ENCODE measurements around the gene ZNF134. TPM values are rescaled to one million over a fixed set of nuclear protein-coding genes. Genes with fewer than 3 reads are reported as not detected.

The ZNF134 gene
- total and polyA plus RNA-seq, 2 donors (not counting 3 experiments of a cell fraction or from before 2014, with no cell fraction given), result 6.4 to 12.3 TPM

- intact Hi-C loops (cut with micrococcal nuclease), result no loop called here
- FAIRE-seq (peak; percentile 71), DNase-seq (ENCODE audit: low read depth, low spot score) (peak; percentile 48)
- H3K9me3 ChIP-seq (replicated peaks; ENCODE audit: control insufficient read depth, insufficient read depth, low read length), result peaks cover 2% of the 10 kb centered on the region
- H3K36me3 ChIP-seq (ENCODE audit: control insufficient read depth in 2 of 2, extremely low read depth in 1 of 2, insufficient read depth in 2 of 2, low read length in 2 of 2), result no peaks in the 10 kb centered on the region
- peak within 1 kb of the TSS in 2 of 3 experiments; percentile 8 to 44 for H3K4me3 ChIP-seq (replicated peaks in 1 of 3; ENCODE audit: insufficient read depth in 1 of 3, low read depth in 1 of 3, low read length in 3 of 3)
- CTCF ChIA-PET, result no interaction called here
- H2AFZ ChIP-seq (ENCODE audit: low read depth, low read length), result peak within 1 kb of the TSS; percentile 54
- no peaks in the 10 kb centered on the region for H3K79me2 ChIP-seq (ENCODE audit: control insufficient read depth, insufficient read depth, low read length)
- H3K9ac ChIP-seq (replicated peaks; ENCODE audit: extremely low read depth, insufficient read depth, low read length), result no peak within 1 kb of the TSS
- dilution Hi-C loops (cut with MboI; ENCODE audit: extremely low pct_ligation_motif_present, low sequenced_read_pairs), result no loop called here
- H3K27me3 ChIP-seq (ENCODE audit: control insufficient read depth in 2 of 2, insufficient read depth in 2 of 2, low read length in 2 of 2), result no peaks in the 10 kb centered on the region
- TF ChIP-seq FOS (IDR thresholded peaks at IDR 0.05; ENCODE audit: borderline replicate concordance, insufficient read depth, low read length) (no peak), POLR2A (IDR thresholded peaks at IDR 0.05; ENCODE audit: low read depth, low read length) (no peak)
- TF ChIP-seq, protein P1, sequence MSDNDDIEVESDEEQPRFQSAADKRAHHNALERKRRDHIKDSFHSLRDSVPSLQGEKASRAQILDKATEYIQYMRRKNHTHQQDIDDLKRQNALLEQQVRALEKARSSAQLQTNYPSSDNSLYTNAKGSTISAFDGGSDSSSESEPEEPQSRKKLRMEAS (IDR thresholded peaks at IDR 0.05; ENCODE audit: insufficient read depth, insufficient read length), result peak; percentile 54
- no peaks in the 10 kb centered on the region for H3K9me1 ChIP-seq (replicated peaks; ENCODE audit: control insufficient read depth, extremely low read depth, insufficient read depth, low read length)
- no peaks in the 10 kb centered on the region for H4K20me1 ChIP-seq (replicated peaks; ENCODE audit: control insufficient read depth, extremely low read depth, insufficient read depth, low read length)
- no TSS peak for BruUV-seq (replicated peaks)
- POLR2A ChIA-PET, result no interaction called here
- peak within 1 kb of the TSS; percentile 32 for H3K4me2 ChIP-seq (ENCODE audit: insufficient read depth, low read length)
- H3K27ac ChIP-seq (ENCODE audit: insufficient read depth, low read depth, low read length), result no peak within 1 kb of the TSS
- H3K4me1 ChIP-seq (ENCODE audit: control insufficient read depth, extremely low read depth, insufficient read depth, low read length), result no peaks in the 10 kb centered on the region
Measured at GRCh38 chr19:57583521-57584416, 30.3 kb upstream of the ZNF134 start, which contains the start of gene ZIK1. Gene ZIK1 (plus strand): TSS chr19:57584145. CDS start chr19:57584357, 212 bp downstream.

DNA sequence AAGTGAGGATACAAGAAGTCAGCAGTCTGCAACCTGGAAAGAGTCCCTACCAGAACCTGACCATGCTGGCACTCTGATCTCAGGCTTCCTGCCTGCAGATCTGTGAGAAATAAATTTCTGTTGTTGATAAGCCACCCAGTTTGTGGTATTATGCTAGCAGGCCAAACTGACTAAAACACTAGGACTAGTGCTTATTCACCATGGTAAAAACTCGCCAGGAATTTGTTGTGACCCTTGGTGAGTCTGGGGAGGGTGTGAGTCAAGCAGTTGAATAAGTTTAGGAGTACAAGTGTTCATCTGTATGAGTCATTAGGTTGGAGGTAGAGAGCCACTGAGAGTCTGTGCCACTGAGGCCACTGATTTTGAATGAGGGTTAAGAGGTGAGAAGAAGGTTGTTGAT is 26.5 kb upstream of the ZNF134 start:
- dilution Hi-C loops (cut with MboI; ENCODE audit: extremely low pct_ligation_motif_present, low sequenced_read_pairs), result no loop called here
- Histone ChIP-seq H3K36me3 (ENCODE audit: control insufficient read depth in 2 of 2, extremely low read depth in 1 of 2, insufficient read depth in 2 of 2, low read length in 2 of 2) (no peaks in the 10 kb centered on the region), H3K4me3 (replicated peaks in 1 of 3; ENCODE audit: insufficient read depth in 1 of 3, low read depth in 1 of 3, low read length in 3 of 3) (no peak overlapping the region), H3K27ac (ENCODE audit: insufficient read depth, low read depth, low read length) (no peak overlapping the region), H2AFZ (ENCODE audit: low read depth, low read length) (no peak overlapping the region), H3K4me1 (ENCODE audit: control insufficient read depth, extremely low read depth, insufficient read depth, low read length) (no peaks in the 10 kb centered on the region), H3K79me2 (ENCODE audit: control insufficient read depth, insufficient read depth, low read length) (no peaks in the 10 kb centered on the region), H3K4me2 (ENCODE audit: insufficient read depth, low read length) (no peak overlapping the region), H3K9me3 (replicated peaks; ENCODE audit: control insufficient read depth, insufficient read depth, low read length) (peaks cover 4% of the 10 kb centered on the region), H3K9ac (replicated peaks; ENCODE audit: extremely low read depth, insufficient read depth, low read length) (no peak overlapping the region), H3K9me1 (replicated peaks; ENCODE audit: control insufficient read depth, extremely low read depth, insufficient read depth, low read length) (no peaks in the 10 kb centered on the region), H4K20me1 (replicated peaks; ENCODE audit: control insufficient read depth, extremely low read depth, insufficient read depth, low read length) (no peaks in the 10 kb centered on the region), H3K27me3 (ENCODE audit: control insufficient read depth in 2 of 2, insufficient read depth in 2 of 2, low read length in 2 of 2) (no peaks in the 10 kb centered on the region)
- BruUV-seq (replicated peaks), result no TSS peak
- CTCF ChIA-PET, result no interaction called here
- POLR2A ChIA-PET, result no interaction called here
- TF ChIP-seq POLR2A (IDR thresholded peaks at IDR 0.05; ENCODE audit: low read depth, low read length) (no peak), GATA2 (IDR thresholded peaks at IDR 0.05; ENCODE audit: insufficient read depth, insufficient read length, low read depth, low read length) (no peak), MYC (IDR thresholded peaks at IDR 0.05; ENCODE audit: low read depth, low read length) (no peak), FOS (IDR thresholded peaks at IDR 0.05; ENCODE audit: borderline replicate concordance, insufficient read depth, low read length) (no peak), POLR2AphosphoS5 (IDR thresholded peaks at IDR 0.05; ENCODE audit: insufficient read depth, low read depth, low read length) (no peak), EZH2 (IDR thresholded peaks at IDR 0.05; ENCODE audit: borderline replicate concordance, low read depth, low read length, severe bottlenecking) (no peak), JUN (IDR thresholded peaks at IDR 0.05; ENCODE audit: borderline replicate concordance, insufficient read depth, insufficient read length, low read depth) (no peak)
- TF ChIP-seq, protein P1 (IDR thresholded peaks at IDR 0.05; ENCODE audit: insufficient read depth, insufficient read length), result no peak
- TF ChIP-seq, protein P2, sequence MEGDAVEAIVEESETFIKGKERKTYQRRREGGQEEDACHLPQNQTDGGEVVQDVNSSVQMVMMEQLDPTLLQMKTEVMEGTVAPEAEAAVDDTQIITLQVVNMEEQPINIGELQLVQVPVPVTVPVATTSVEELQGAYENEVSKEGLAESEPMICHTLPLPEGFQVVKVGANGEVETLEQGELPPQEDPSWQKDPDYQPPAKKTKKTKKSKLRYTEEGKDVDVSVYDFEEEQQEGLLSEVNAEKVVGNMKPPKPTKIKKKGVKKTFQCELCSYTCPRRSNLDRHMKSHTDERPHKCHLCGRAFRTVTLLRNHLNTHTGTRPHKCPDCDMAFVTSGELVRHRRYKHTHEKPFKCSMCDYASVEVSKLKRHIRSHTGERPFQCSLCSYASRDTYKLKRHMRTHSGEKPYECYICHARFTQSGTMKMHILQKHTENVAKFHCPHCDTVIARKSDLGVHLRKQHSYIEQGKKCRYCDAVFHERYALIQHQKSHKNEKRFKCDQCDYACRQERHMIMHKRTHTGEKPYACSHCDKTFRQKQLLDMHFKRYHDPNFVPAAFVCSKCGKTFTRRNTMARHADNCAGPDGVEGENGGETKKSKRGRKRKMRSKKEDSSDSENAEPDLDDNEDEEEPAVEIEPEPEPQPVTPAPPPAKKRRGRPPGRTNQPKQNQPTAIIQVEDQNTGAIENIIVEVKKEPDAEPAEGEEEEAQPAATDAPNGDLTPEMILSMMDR (IDR thresholded peaks at IDR 0.05; ENCODE audit: extremely low read depth in 1 of 2, insufficient read depth in 1 of 2, low read depth in 1 of 2, low read length in 2 of 2), result no peak
- DNase-seq (ENCODE audit: low read depth, low spot score), result no peak
- intact Hi-C loops (cut with micrococcal nuclease), result no loop called here
- FAIRE-seq, result no peak
